Mesenchymal stem cell (in vitro differentiated cells and primary cell): ENCODE measurements around the gene SLC45A2.

Experiments used
- DNase-seq: peaks from one replicate; pipeline ENCODE4 v3.0.0-alpha.2; 2013
- H2AFZ ChIP-seq: one replicate; pipeline ENCODE4 v1.6.1; 2013; ENCODE audit warnings: low read depth, mild to moderate bottlenecking, control low read depth, inconsistent platforms, low read length, moderate library complexity
- H2AK5ac ChIP-seq: 2 replicates; pipeline ENCODE4 v1.6.1; 2013; ENCODE audit warnings: low read length, moderate library complexity, mild to moderate bottlenecking, inconsistent platforms; ENCODE audit not compliant: severe bottlenecking
- H2BK120ac ChIP-seq: one replicate; pipeline ENCODE4 v1.6.1; 2013; ENCODE audit warnings: low read depth, mild to moderate bottlenecking, inconsistent platforms, low read length, moderate library complexity
- H2BK12ac ChIP-seq, 2 experiments: one replicate each; pipeline ENCODE4 v1.6.1; 2013; ENCODE audit warnings: inconsistent platforms in 2 of 2, low read length in 2 of 2, mild to moderate bottlenecking in 2 of 2, moderate library complexity in 2 of 2, control low read depth in 1 of 2
- H2BK15ac ChIP-seq: one replicate; pipeline ENCODE4 v1.6.1; 2013; ENCODE audit warnings: mild to moderate bottlenecking, low read depth, inconsistent platforms; ENCODE audit not compliant: poor library complexity, severe bottlenecking
- H2BK5ac ChIP-seq: 2 replicates; pipeline ENCODE4 v1.6.1; 2013; ENCODE audit warnings: low read depth, mild to moderate bottlenecking, low read length, control low read depth, inconsistent platforms; ENCODE audit not compliant: poor library complexity, severe bottlenecking
- H3K14ac ChIP-seq, 2 experiments: one replicate each; pipeline ENCODE4 v1.6.1; 2013; ENCODE audit warnings: inconsistent platforms in 2 of 2, low read length in 2 of 2, control low read depth in 1 of 2, mild to moderate bottlenecking in 1 of 2, moderate library complexity in 1 of 2
- H3K18ac ChIP-seq, 2 experiments: one replicate each; pipeline ENCODE4 v1.6.1; 2013; ENCODE audit warnings: inconsistent platforms in 2 of 2, low read length in 2 of 2, control low read depth in 1 of 2, low read depth in 1 of 2, mild to moderate bottlenecking in 1 of 2
- H3K23ac ChIP-seq, 2 experiments: one replicate each; pipeline ENCODE4 v1.6.1; 2013; ENCODE audit warnings: inconsistent platforms in 2 of 2, low read length in 2 of 2, mild to moderate bottlenecking in 2 of 2, moderate library complexity in 2 of 2, control low read depth in 1 of 2
- H3K27ac ChIP-seq: 2 replicates; pipeline ENCODE4 v1.5.1; 2013; ENCODE audit warnings: mild to moderate bottlenecking, moderate library complexity, low read length, control low read depth, inconsistent platforms; ENCODE audit not compliant: poor library complexity, severe bottlenecking
- H3K27me3 ChIP-seq, 2 experiments: 2 replicates each; pipeline versions ENCODE4 v1.6.1 to v1.7.0; 2013; ENCODE audit warnings: low read length in 2 of 2, mild to moderate bottlenecking in 2 of 2, moderate library complexity in 2 of 2, control low read depth in 1 of 2, inconsistent platforms in 1 of 2; ENCODE audit not compliant: control insufficient read depth in 1 of 2, insufficient read depth in 1 of 2
- H3K36me3 ChIP-seq, 2 experiments: 2 replicates each; pipeline versions ENCODE4 v1.6.1 to v1.7.0; 2013; ENCODE audit warnings: low read length in 2 of 2, control low read depth in 1 of 2, inconsistent platforms in 1 of 2, low read depth in 1 of 2, mild to moderate bottlenecking in 1 of 2; ENCODE audit not compliant: insufficient read depth in 2 of 2, control insufficient read depth in 1 of 2
- H3K4ac ChIP-seq, 2 experiments: one replicate each; pipeline ENCODE4 v1.6.1; 2013; ENCODE audit warnings: inconsistent platforms in 2 of 2, low read length in 2 of 2, mild to moderate bottlenecking in 2 of 2, moderate library complexity in 2 of 2, control low read depth in 1 of 2, low read depth in 1 of 2
- H3K4me1 ChIP-seq: 2 replicates; pipeline ENCODE4 v1.6.1; 2013; ENCODE audit warnings: low read depth, low read length, control low read depth; ENCODE audit not compliant: control insufficient read depth, insufficient read depth
- H3K4me2 ChIP-seq: 2 replicates; pipeline ENCODE4 v1.6.1; 2013; ENCODE audit warnings: low read length, mild to moderate bottlenecking, inconsistent platforms; ENCODE audit not compliant: poor library complexity, severe bottlenecking
- H3K4me3 ChIP-seq, 2 experiments: 2 replicates each; pipeline versions ENCODE4 v1.5.1 to v1.7.0; 2013; ENCODE audit warnings: low read length in 2 of 2, mild to moderate bottlenecking in 2 of 2, control low read depth in 1 of 2, low read depth in 1 of 2; ENCODE audit not compliant: insufficient read depth in 1 of 2
- H3K79me1 ChIP-seq: replicated peaks from 2 replicates; pipeline ENCODE4 v1.6.1; 2013; ENCODE audit warnings: mild to moderate bottlenecking, control low read depth, low read length, inconsistent platforms; ENCODE audit not compliant: poor library complexity, severe bottlenecking
- H3K9ac ChIP-seq: 2 replicates; pipeline ENCODE4 v1.7.0; 2013; ENCODE audit warnings: mild to moderate bottlenecking, low read length, moderate library complexity
- H3K9me3 ChIP-seq: 2 replicates; pipeline ENCODE4 v1.7.0; 2013; ENCODE audit warnings: mild to moderate bottlenecking, low read length; ENCODE audit not compliant: control insufficient read depth
- H4K8ac ChIP-seq: one replicate; pipeline ENCODE4 v1.6.1; 2013; ENCODE audit warnings: inconsistent platforms, mild to moderate bottlenecking, low read length, moderate library complexity
- H4K91ac ChIP-seq: one replicate; pipeline ENCODE4 v1.6.1; 2013; ENCODE audit warnings: mild to moderate bottlenecking, low read length, inconsistent platforms
- WGBS: methylation state at CpG from one replicate; pipeline ENCODE4 v1.1.7; 2013; ENCODE audit warnings: mixed read lengths; 5-methylcytosine and 5-hydroxymethylcytosine counted together

Gene SLC45A2

DNA sequence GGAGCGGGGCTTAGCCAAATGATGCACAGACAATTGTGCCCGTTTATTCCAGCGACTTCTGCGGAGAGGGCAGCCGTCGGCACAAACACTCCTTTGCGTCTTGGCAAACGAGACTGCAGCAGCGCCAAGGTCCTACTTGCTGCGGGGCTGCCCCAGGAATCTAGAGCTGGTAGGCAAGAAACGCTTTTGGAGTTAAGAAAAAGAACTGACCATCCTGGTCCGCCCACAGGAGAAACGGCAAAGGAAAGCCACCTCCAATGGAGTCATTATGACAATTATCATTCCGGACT lies 46.0 kb downstream of the SLC45A2 start:
- H3K4me1 ChIP-seq, result peaks cover 8% of the 10 kb centered on the region
- no peak for DNase-seq
- no peaks in the 10 kb centered on the region for H3K9me3 ChIP-seq
- H3K27me3 ChIP-seq, result peaks cover 40 to 60% of the 10 kb centered on the region in 2 experiments
- no peaks in the 10 kb centered on the region for H3K36me3 ChIP-seq
- H3K79me1 ChIP-seq, result no peaks in the 10 kb centered on the region
- no peak overlapping the region for H3K4me3 ChIP-seq
- H3K27ac ChIP-seq, result no peak overlapping the region
- no peak overlapping the region for H3K4me2 ChIP-seq
- H3K9ac ChIP-seq, result no peak overlapping the region
- H3K4ac ChIP-seq, result no peak overlapping the region
- no peak overlapping the region for H2BK120ac ChIP-seq
- no peak overlapping the region for H2AFZ ChIP-seq
- H4K8ac ChIP-seq, result no peak overlapping the region
- no peak overlapping the region for H2AK5ac ChIP-seq
- H3K23ac ChIP-seq, result no peak overlapping the region
- H3K18ac ChIP-seq, result no peak overlapping the region
- no peak overlapping the region for H4K91ac ChIP-seq
- no peak overlapping the region for H2BK12ac ChIP-seq
- H2BK5ac ChIP-seq, result no peak overlapping the region
- no peak overlapping the region for H3K14ac ChIP-seq
- no peak overlapping the region for H2BK15ac ChIP-seq
- 92% methylated on average over 14 of the region's 14 CpGs for WGBS

DNA sequence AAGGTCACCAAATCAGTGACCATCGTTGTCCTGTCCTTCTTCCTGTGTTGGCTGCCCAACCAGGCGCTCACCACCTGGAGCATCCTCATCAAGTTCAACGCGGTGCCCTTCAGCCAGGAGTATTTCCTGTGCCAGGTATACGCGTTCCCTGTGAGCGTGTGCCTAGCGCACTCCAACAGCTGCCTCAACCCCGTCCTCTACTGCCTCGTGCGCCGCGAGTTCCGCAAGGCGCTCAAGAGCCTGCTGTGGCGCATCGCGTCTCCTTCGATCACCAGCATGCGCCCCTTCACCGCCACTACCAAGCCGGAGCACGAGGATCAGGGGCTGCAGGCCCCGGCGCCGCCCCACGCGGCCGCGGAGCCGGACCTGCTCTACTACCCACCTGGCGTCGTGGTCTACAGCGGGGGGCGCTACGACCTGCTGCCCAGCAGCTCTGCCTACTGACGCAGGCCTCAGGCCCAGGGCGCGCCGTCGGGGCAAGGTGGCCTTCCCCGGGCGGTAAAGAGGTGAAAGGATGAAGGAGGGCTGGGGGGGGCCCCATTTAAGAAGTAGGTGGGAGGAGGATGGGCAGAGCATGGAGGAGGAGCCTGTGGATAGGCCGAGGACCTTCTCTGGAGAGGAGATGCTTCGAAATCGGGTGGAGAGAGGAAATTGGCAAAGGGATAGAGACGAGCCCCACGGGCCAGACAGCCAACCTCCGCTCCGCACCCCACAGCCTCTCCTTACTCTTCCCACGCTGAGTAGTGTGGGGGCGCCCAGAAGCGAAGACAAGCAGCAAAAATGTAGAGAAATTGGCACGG lies 46.6 kb downstream of the SLC45A2 start:
- no peak overlapping the region for H3K9ac ChIP-seq
- no peaks in the 10 kb centered on the region for H3K36me3 ChIP-seq
- no peak overlapping the region for H2BK12ac ChIP-seq
- H3K9me3 ChIP-seq, result no peaks in the 10 kb centered on the region
- H2BK120ac ChIP-seq, result no peak overlapping the region
- no peak overlapping the region for H4K91ac ChIP-seq
- no peak overlapping the region for H3K4me2 ChIP-seq
- H3K79me1 ChIP-seq, result no peaks in the 10 kb centered on the region
- H3K4me1 ChIP-seq, result peaks cover 8% of the 10 kb centered on the region
- peak overlapping the region in 1 of 2 experiments; percentile 6 for H3K14ac ChIP-seq
- H2AFZ ChIP-seq, result no peak overlapping the region
- peaks cover 35 to 60% of the 10 kb centered on the region in 2 experiments for H3K27me3 ChIP-seq
- H3K23ac ChIP-seq, result no peak overlapping the region
- H3K4me3 ChIP-seq, result no peak overlapping the region
- H2BK5ac ChIP-seq, result no peak overlapping the region
- no peak overlapping the region for H3K27ac ChIP-seq
- no peak overlapping the region for H3K18ac ChIP-seq
- H2BK15ac ChIP-seq, result no peak overlapping the region
- DNase-seq, result no peak
- H3K4ac ChIP-seq, result no peak overlapping the region
- WGBS, result 93% methylated on average over 54 of the region's 54 CpGs
- no peak overlapping the region for H2AK5ac ChIP-seq
- no peak overlapping the region for H4K8ac ChIP-seq

DNA sequence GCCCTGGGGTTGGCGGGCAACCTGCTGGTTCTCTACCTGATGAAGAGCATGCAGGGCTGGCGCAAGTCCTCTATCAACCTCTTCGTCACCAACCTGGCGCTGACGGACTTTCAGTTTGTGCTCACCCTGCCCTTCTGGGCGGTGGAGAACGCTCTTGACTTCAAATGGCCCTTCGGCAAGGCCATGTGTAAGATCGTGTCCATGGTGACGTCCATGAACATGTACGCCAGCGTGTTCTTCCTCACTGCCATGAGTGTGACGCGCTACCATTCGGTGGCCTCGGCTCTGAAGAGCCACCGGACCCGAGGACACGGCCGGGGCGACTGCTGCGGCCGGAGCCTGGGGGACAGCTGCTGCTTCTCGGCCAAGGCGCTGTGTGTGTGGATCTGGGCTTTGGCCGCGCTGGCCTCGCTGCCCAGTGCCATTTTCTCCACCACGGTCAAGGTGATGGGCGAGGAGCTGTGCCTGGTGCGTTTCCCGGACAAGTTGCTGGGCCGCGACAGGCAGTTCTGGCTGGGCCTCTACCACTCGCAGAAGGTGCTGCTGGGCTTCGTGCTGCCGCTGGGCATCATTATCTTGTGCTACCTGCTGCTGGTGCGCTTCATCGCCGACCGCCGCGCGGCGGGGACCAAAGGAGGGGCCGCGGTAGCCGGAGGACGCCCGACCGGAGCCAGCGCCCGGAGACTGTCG lies 47.3 kb downstream of the SLC45A2 start:
- H2AK5ac ChIP-seq, result no peak overlapping the region
- H3K9ac ChIP-seq, result no peak overlapping the region
- H3K18ac ChIP-seq, result no peak overlapping the region
- H3K23ac ChIP-seq, result no peak overlapping the region
- 98% methylated on average over 54 of the region's 54 CpGs for WGBS
- DNase-seq, result no peak
- H3K4me1 ChIP-seq, result peaks cover 8% of the 10 kb centered on the region
- H2BK15ac ChIP-seq, result no peak overlapping the region
- no peak overlapping the region for H3K27ac ChIP-seq
- no peak overlapping the region for H4K8ac ChIP-seq
- no peak overlapping the region for H4K91ac ChIP-seq
- no peak overlapping the region for H3K14ac ChIP-seq
- H2BK120ac ChIP-seq, result no peak overlapping the region
- no peak overlapping the region for H3K4me2 ChIP-seq
- H2BK12ac ChIP-seq, result no peak overlapping the region
- H3K79me1 ChIP-seq, result no peaks in the 10 kb centered on the region
- H3K27me3 ChIP-seq, result peaks cover 27 to 53% of the 10 kb centered on the region in 2 experiments
- no peak overlapping the region for H2AFZ ChIP-seq
- H3K36me3 ChIP-seq, result no peaks in the 10 kb centered on the region
- no peak overlapping the region for H2BK5ac ChIP-seq
- no peaks in the 10 kb centered on the region for H3K9me3 ChIP-seq
- no peak overlapping the region for H3K4ac ChIP-seq
- peak overlapping the region in 1 of 2 experiments; percentile 85 for H3K4me3 ChIP-seq

DNA sequence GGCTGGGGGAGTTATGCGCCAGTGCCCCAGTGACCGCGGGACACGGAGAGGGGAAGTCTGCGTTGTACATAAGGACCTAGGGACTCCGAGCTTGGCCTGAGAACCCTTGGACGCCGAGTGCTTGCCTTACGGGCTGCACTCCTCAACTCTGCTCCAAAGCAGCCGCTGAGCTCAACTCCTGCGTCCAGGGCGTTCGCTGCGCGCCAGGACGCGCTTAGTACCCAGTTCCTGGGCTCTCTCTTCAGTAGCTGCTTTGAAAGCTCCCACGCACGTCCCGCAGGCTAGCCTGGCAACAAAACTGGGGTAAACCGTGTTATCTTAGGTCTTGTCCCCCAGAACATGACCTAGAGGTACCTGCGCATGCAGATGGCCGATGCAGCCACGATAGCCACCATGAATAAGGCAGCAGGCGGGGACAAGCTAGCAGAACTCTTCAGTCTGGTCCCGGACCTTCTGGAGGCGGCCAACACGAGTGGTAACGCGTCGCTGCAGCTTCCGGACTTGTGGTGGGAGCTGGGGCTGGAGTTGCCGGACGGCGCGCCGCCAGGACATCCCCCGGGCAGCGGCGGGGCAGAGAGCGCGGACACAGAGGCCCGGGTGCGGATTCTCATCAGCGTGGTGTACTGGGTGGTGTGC lies 48.0 kb downstream of the SLC45A2 start, which contains the start of gene RXFP3:
Gene RXFP3, plus strand, starts transcription at position 6 of the 636 bp plus-strand sequence. Its CDS starts 355 bp downstream, at position 361.
- Histone ChIP-seq H2BK120ac (no peak within 1 kb of the TSS), H2BK15ac (no peak within 1 kb of the TSS), H3K79me1 (no peaks in the 10 kb centered on the region), H3K18ac (no peak within 1 kb of the TSS), H3K27ac (no peak within 1 kb of the TSS), H2AK5ac (no peak within 1 kb of the TSS), H4K8ac (no peak within 1 kb of the TSS), H3K9ac (no peak within 1 kb of the TSS), H3K14ac (no peak within 1 kb of the TSS), H3K36me3 (no peaks in the 10 kb centered on the region), H2BK5ac (no peak within 1 kb of the TSS), H4K91ac (no peak within 1 kb of the TSS), H3K27me3 (peaks cover 20 to 46% of the 10 kb centered on the region in 2 experiments), H2AFZ (no peak within 1 kb of the TSS), H3K4me1 (peaks cover 8% of the 10 kb centered on the region), H3K9me3 (no peaks in the 10 kb centered on the region), H3K23ac (peak within 1 kb of the TSS in 1 of 2 experiments; percentile 68), H3K4me3 (peak within 1 kb of the TSS; percentile 51 to 85), H3K4me2 (peak within 1 kb of the TSS; percentile 97), H2BK12ac (no peak within 1 kb of the TSS), H3K4ac (no peak within 1 kb of the TSS)
- DNase-seq, result no peak
- 46% methylated on average over 45 of the region's 45 CpGs for WGBS
